NCI-H510A treated with DMSO at 0.1 percent for 48 hours (cell line): ENCODE results near the gene FBXL13.
"Not testable (repeated sequence)": the region's sequence is repeated elsewhere in the genome, so short reads cannot be mapped to it uniquely, and the experiment has no call there.

ENCODE experiments used
- DNase-seq: peaks from one replicate; lab custom pipeline; 2025; lab: John Stamatoyannopoulos, UW

Gene FBXL13

GRCh38 chr7:102935450-102936115 is 139.0 kb downstream of the FBXL13 start:
- DNase-seq, result no peak

DNA sequence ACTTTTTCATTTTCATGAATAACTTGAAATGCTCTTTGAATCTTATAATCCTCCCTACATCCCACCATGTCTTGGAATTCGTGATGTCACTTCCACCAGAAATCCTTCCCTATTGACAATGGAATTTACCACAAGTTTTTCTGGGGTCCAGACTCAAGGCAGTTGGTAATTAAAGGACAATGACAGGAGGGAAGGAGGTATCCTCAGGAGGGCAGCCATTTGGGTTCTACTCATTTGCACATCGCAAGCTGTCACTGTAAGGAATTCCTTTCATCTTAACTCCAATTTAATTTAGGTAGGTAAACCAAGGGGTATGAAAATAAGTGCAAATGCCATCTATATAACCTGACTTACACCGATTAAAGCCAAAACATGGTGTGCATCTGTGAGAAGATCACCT is 139.9 kb downstream of the FBXL13 start:
- no peak for DNase-seq

DNA sequence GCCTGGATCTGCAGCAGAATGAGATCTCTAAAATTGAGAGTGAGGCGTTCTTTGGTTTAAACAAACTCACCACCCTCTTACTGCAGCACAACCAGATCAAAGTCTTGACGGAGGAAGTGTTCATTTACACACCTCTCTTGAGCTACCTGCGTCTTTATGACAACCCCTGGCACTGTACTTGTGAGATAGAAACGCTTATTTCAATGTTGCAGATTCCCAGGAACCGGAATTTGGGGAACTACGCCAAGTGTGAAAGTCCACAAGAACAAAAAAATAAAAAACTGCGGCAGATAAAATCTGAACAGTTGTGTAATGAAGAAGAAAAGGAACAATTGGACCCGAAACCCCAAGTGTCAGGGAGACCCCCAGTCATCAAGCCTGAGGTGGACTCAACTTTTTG is 140.4 kb downstream of the FBXL13 start:
- DNase-seq, result no peak

GRCh38 chr7:102933763-102934162 is 140.8 kb downstream of the FBXL13 start:
- no peak for DNase-seq

DNA sequence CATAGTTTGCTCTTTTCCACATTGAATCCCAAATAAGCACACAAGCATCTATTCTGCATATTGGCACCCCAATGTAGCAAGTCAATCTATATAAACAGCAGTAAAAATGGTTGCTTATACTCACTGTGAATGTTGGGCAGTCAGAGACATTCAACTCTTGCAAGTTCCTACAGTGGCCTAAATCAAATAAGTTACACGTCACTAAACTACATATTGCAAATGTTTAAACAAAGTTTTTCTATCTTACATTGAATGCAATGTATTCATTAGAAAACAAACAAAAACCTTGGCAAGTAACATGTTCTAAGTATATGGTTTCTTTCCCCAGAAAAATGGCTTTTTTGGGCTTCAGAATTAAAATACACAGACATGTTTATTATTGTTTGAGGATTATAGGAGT is 142.8 kb downstream of the FBXL13 start:
- no peak for DNase-seq

- DNase-seq, result no peak
These were observed 147.2 kb downstream of the FBXL13 start for GRCh38 chr7:102927312-102927933.

DNA sequence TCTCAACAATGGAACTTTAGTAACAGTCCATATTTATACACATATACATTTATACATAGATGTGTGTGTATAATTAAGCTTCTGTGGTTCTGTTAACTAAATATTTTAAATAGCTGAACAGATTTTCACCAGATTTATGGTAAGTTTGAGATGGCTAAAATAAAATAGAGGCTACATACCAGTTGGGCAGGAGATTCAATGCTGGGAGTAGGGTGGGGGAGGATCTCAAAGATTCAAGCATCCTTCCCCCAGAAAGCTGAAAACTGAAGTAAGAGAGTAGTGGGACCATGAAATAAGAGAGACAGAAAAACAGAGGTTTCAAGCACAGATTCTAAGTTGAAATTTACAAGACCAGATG is 147.8 kb downstream of the FBXL13 start:
- DNase-seq, result no peak

DNA sequence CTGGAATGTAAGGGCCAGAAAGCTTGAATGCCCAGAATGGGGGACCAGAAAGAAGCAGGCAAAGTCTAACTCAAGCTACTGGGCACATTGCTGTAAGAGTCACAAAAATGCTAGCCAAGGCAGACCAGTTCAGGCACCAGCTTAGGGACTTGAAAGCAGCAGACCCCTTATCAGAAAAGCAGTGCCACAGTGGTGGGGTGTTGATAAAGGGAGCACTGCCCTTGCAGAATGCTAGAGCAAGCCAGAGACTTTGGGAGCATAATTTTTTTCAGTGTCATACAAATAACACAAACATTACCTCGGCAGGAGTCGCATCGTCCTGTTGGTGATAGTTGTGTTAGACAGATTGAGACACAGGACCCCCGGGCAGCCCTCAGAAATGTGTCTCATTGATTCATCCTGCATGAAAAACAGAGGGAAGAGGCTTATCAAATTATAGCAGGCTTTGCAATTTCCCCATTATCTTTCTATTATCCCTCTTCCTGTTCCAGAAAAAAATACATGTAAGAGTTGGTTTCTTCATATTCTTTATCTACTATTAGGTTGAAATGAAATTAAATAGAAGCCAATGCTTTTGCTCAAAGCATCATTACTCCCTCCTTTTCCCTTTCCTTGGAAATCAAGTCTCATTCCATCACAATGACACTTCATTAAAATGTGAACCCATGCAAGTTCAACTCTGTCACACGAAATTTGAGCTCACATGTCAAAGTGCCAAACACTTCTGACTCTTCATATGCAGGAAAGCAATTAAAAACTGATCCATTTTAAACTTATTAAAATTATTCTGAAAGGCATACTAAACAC is 148.4 kb downstream of the FBXL13 start:
- no peak for DNase-seq

DNA sequence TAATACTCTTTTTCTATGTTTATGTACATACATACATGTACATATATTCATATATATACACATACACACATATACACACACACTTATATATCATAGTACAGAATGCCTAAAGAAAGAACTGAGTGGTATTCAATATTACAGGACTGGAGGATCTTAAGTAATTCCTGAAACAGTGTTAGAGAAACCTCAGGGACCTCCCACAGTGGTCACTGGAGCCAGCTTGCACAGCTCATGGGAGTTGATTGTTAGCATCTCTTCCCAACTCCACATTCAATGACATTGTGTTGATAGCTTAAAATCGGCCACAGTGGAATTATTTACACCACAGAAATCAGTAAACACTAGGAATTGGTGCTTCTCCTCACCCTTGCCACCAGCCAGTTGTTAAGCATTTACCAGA is 155.8 kb downstream of the FBXL13 start:
- DNase-seq, result no peak

- no peak for DNase-seq
These were observed 156.9 kb downstream of the FBXL13 start for GRCh38 chr7:102917436-102918353.

GRCh38 chr7:102916881-102917280 is 157.7 kb downstream of the FBXL13 start:
- no peak for DNase-seq

DNA sequence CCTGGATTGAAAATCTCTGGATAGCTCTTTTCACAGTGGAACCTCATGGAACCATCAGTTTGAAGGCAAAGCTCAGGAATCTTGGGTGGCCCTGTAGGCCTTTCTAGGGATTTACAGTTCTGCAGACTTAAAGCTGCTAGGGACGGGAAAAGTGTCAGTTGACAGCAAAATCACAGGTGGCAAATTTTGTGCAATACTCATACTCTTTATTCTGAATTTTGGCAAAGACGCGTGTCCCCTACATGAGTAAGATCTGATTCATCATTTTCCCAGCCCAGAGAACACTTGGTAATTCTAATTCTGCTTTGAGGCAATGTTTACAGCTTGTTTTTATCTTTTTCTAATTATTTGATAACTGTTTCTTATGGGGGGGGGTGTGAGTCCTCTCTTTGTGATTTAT is 158.2 kb downstream of the FBXL13 start:
- no peak for DNase-seq

DNA sequence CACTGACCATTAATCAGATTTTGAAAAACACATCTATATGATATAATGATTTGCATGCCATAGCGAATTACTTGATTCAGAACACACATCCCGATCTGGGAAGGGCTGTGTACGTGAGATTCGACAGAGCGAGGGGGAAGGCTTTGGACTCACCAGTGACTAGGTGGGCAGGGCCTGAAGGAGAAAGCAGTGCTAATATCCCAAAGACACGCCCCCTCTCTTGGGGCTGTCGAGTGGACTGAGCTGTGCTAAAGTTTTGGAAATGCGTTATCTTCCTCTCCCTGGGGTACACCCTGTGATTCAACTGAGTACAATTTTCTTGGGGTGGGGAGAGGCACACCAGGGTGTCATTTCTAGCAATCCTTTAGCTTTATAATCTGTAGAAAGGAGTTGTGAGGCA is 160.0 kb downstream of the FBXL13 start:
- DNase-seq, result no peak

DNA sequence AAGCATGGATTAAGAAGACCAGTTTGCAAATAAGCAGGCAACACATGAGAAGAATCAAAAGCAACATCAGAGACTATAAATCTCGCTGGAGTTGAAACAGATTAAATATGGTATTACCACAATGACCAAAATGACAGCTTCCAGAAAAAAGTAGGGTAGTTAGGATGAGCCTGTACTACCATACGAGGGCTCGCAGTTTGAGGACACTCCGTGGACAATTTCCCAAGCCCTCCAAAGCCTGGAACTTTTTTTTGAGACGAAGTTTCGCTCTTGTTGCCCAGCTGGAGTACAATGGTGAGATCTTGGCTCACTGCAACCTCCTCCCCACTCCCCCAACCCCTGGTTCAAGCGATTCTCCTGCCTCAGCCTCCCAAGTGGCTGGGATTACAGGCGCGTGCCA is 160.8 kb downstream of the FBXL13 start:
- no peak for DNase-seq

DNA sequence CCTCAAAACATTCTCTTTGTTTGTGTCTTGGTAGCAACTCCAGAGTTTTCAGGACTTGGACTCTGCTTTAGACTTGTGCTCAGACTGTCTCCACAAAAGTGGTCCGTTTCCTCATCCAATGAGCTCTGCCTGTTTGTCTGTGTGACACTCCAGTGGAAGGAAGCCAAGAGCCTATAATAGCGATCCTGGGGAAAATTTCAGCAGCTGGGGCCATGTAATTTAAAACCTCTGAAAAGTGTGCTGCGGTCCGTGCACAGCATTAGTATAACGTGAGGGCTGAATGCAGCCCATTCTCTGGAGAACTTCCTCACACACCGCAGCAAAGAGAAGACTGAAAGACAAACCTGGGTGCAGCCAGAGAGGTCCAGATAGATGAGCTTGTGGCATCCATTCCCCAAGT is 161.9 kb downstream of the FBXL13 start, which contains the start of gene LRRC17:
TSS of gene LRRC17 (plus strand) at position 259 of the 400 bp plus-strand sequence. CDS start 20,914 bp downstream, outside the sequence.
- DNase-seq, result peak; percentile 57

DNA sequence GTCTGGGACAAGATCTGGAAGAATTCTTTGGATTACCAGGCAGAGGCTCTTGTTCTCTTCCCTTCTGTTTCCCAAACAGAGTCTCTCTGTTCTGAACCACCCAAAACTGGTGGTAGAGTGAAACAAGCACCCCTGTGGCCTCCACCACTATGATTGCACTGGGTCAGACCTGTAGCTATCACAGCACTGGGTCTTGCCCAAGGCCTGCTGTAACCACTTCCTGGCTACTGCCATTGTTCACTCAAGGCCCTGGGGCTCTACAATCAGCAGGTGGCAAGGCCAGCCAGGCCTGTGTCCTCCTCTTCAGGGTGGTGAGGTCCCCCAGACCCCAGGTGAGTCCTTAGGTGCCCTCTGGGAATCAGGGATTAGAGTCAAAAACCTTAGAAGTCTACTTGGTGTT is 165.9 kb downstream of the FBXL13 start:
- no peak for DNase-seq

- DNase-seq, result not testable (repeated sequence)
These were observed 171.0 kb downstream of the FBXL13 start for GRCh38 chr7:102903576-102903975.

DNA sequence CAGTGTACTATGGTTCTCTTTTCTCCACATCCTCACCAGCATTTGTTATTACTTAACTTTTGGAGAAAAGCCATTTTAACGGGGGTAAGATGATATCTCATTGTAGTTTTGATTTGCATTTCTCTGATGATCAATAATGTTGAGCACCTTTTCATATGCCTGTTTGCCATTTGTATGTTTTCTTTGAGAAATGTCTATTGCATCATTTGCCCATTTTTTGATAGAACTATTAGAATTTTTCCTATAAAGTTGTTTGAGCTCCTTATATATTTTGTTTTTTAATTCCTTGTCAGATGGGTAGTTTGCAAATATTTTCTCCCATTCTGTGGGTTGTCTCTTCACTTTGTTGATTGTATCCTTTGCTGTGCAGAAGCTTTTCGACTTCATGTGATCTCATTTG is 172.5 kb downstream of the FBXL13 start:
- not testable (repeated sequence) for DNase-seq

DNA sequence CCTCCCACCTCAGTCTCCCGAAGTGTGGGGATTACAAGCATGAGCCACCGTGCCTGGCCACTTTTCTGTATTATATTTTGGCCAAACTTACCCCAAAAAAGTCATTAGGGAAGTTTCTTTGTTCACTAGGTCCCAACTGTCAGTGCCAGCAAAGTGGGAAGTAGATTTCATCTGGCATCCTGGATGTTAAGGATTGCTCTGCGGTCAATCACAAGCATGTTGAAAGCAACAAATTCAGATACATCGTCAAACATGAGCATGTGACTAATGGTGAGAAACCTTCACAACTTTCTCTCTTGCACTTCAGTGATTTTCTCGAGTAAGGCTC is 176.1 kb downstream of the FBXL13 start:
- no peak for DNase-seq

DNA sequence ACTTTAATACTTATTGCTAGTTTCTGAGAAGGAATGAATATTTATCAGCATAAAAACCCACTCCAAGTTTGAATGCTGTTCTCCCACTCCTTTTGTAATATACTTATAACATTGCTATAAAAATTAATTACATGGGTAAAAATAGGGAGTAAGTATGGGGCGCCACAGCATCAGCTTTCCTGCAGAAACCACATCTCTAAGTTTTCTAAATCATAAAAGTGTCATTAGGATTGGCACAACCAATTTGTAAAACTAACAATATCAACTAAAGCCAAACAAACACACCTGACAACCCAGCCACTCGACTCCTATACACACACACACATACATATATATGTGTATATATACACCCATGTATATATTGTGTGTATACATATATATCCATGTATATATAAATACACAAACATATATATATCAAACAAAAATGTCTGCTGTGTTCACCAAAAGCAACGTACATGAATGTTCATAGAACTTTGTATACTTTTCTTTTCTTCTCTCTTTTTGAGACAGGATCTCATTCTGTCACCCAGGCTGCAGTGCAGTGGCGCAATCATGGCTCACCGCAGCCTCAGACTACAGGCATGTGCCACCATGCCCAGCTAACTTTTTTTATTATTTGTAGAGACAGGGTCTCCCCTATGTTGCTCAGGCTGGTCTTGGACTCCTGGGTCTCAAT is 176.6 kb downstream of the FBXL13 start:
- DNase-seq, result no peak

- no peak for DNase-seq
These were observed 177.4 kb downstream of the FBXL13 start for GRCh38 chr7:102897211-102897631.

- no peak for DNase-seq
These were observed 178.0 kb downstream of the FBXL13 start for GRCh38 chr7:102896585-102896984.
